Astrocyte (in vitro differentiated cells and primary cell): ENCODE data around the gene RAX2.

ENCODE experiments used
- CTCF ChIP-seq: IDR thresholded peaks from 2 replicates; pipeline ENCODE4 v1.5.1; 2011; ENCODE audit warnings: low read depth, mild to moderate bottlenecking, inconsistent platforms, low read length, moderate library complexity; ENCODE audit not compliant: insufficient read depth
- EZH2 ChIP-seq: IDR thresholded peaks from 2 replicates; pipeline ENCODE4 v1.6.1; 2012; ENCODE audit warnings: mild to moderate bottlenecking, low read length, inconsistent platforms; ENCODE audit not compliant: insufficient read depth

GRCh38 chr19:3743486-3743885 lies 28.5 kb downstream of the RAX2 start:
- no peak for TF ChIP-seq CTCF
- no peak for TF ChIP-seq EZH2
